CD4-positive, alpha-beta T cell treated with Interleukin-6 for 4 hours (primary cell): ENCODE results near the gene FCGBP.
"Not testable (repeated sequence)": the region's sequence is repeated elsewhere in the genome, so short reads cannot be mapped to it uniquely, and the experiment has no call there.

Experiments used
- DNase-seq: peaks from one replicate; pipeline ENCODE4 v3.0.0-alpha.2; 2020; ENCODE audit warnings: mixed read lengths

Gene FCGBP

GRCh38 chr19:39889872-39890754, 44.3 kb downstream of the FCGBP start:
- not testable (repeated sequence) for DNase-seq

- not testable (repeated sequence) for DNase-seq
Measured at GRCh38 chr19:39887456-39887951, 46.9 kb downstream of the FCGBP start.

GRCh38 chr19:39885821-39886554, 48.4 kb downstream of the FCGBP start:
- not testable (repeated sequence) for DNase-seq

GRCh38 chr19:39884721-39885120, 49.7 kb downstream of the FCGBP start:
- not testable (repeated sequence) for DNase-seq
